ENCODE measurements around the gene CLNK. TPM values are rescaled to one million over a fixed set of nuclear protein-coding genes. Genes with fewer than 3 reads are reported as not detected.

The CLNK gene
- polyA plus RNA-seq, 1 of the 3 experiments (the other 2 are of a cell fraction): not detected

DNA sequence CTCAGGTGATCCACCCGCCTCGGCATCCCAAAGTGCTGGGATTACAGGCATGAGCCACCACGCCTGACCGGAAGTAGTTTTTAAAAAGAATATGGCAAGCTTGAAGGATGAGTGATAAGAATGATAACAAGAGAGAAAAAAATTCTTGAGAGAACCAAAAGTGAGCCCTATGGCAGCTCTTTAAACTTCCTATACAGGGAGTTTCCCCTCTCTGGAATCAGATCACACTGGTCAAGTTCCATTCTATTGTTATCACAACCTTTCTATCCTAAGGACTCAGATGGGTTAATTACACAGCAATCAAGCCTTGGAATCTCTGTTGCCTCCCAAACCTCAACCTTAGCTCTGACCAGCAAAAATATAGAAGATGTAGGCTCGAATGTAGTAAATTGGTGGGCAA, 193.6 kb downstream of the CLNK start:
- WGBS (ENCODE audit: low lambda C conversion rate): 12% methylated on average over 5 of the region's 5 CpGs
- DNase-seq: no peak
- H3K9me2 ChIP-seq: no peaks in the 10 kb centered on the region
- no peaks in the 10 kb centered on the region for H3F3A ChIP-seq (replicated peaks; ENCODE audit: insufficient read depth)
- H3K4me3 ChIP-seq (ENCODE audit: low read depth in 2 of 2, low read length in 1 of 2): no peak overlapping the region
- POLR2A ChIA-PET: no interaction called here
- no peaks in the 10 kb centered on the region for H3K36me3 ChIP-seq (replicated peaks in 1 of 2; ENCODE audit: control insufficient read depth in 1 of 2, insufficient read depth in 2 of 2, low read length in 1 of 2)
- no peak overlapping the region for H3K27ac ChIP-seq (ENCODE audit: low read depth in 2 of 2, low read length in 1 of 2)
- H3K79me2 ChIP-seq (ENCODE audit: insufficient read depth): no peaks in the 10 kb centered on the region
- no peaks in the 10 kb centered on the region for H3K4me1 ChIP-seq (ENCODE audit: control insufficient read depth in 1 of 2, insufficient read depth in 2 of 2, low read depth in 1 of 2, low read length in 1 of 2)
- no peak overlapping the region for H2AFZ ChIP-seq (ENCODE audit: low read depth)
- H3K9me3 ChIP-seq: no peaks in the 10 kb centered on the region
- no peaks in the 10 kb centered on the region for H4K20me1 ChIP-seq (ENCODE audit: insufficient read depth)
- no peak overlapping the region for H3K4me2 ChIP-seq
- CTCF ChIA-PET: interaction anchor here (1.1 to 1.7 kb wide), 2 partner anchors 13 to 333 kb away, joined by 3 read pairs; no protein-coding TSS in a partner anchor
- H3K9ac ChIP-seq: no peak overlapping the region
- peaks cover 9% of the 10 kb centered on the region; the same call in 1 of the 2 replicates for H3K27me3 ChIP-seq (ENCODE audit: insufficient read depth)
- TF ChIP-seq POLR2AphosphoS5 (IDR thresholded peaks at IDR 0.05; ENCODE audit: low read depth, low read length): no peak

DNA sequence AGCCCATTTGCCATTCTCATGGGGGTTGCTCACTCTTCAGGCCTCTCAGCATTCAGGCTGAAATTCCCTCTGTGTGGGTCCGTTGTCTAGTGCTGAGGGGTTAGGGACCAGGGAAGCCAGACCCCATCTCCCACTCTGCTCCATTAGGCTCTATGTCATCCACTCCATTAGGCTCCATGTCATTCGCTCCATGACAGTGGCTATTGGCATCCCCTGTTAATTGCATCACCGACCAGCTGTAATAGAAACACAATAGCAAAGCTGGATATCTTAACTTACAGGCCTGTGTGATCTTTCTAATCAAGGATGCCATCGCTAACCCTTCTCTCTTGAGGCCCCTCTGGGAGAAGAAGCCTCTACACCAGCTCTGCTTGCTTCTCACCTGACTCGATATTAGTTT, 201.7 kb downstream of the CLNK start:
- TF ChIP-seq RAD21 (IDR thresholded peaks at IDR 0.05; ENCODE audit: low read length) (no peak), MXI1 (IDR thresholded peaks at IDR 0.05; ENCODE audit: low read depth, low read length) (no peak), RXRA (IDR thresholded peaks at IDR 0.05; ENCODE audit: borderline replicate concordance, low read depth) (no peak), EZH2phosphoT487 (IDR thresholded peaks at IDR 0.05; ENCODE audit: borderline replicate concordance, low read depth) (no peak), FOXJ3 (CRISPR knock-in tag; IDR thresholded peaks at IDR 0.05) (no peak), CHD2 (IDR thresholded peaks at IDR 0.05; ENCODE audit: low read length, partially characterized antibody) (no peak)
- TF ChIP-seq, protein P1, sequence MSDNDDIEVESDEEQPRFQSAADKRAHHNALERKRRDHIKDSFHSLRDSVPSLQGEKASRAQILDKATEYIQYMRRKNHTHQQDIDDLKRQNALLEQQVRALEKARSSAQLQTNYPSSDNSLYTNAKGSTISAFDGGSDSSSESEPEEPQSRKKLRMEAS (IDR thresholded peaks at IDR 0.05; ENCODE audit: low read depth): no peak
- Histone ChIP-seq H2AFZ (ENCODE audit: low read depth) (no peak overlapping the region), H3F3A (replicated peaks; ENCODE audit: insufficient read depth) (no peaks in the 10 kb centered on the region), H3K4me1 (ENCODE audit: control insufficient read depth in 1 of 2, insufficient read depth in 2 of 2, low read depth in 1 of 2, low read length in 1 of 2) (no peaks in the 10 kb centered on the region), H4K20me1 (ENCODE audit: insufficient read depth) (no peaks in the 10 kb centered on the region), H3K9ac (no peak overlapping the region), H3K79me2 (ENCODE audit: insufficient read depth) (no peaks in the 10 kb centered on the region), H3K9me2 (no peaks in the 10 kb centered on the region), H3K9me3 (no peaks in the 10 kb centered on the region), H3K36me3 (replicated peaks in 1 of 2; ENCODE audit: control insufficient read depth in 1 of 2, insufficient read depth in 2 of 2, low read length in 1 of 2) (no peaks in the 10 kb centered on the region), H3K4me2 (no peak overlapping the region), H3K27ac (ENCODE audit: low read depth in 2 of 2, low read length in 1 of 2) (no peak overlapping the region), H3K27me3 (ENCODE audit: insufficient read depth) (no peaks in the 10 kb centered on the region; the same call in none of the 2 replicates), H3K4me3 (ENCODE audit: low read depth in 2 of 2, low read length in 1 of 2) (no peak overlapping the region)
- WGBS (ENCODE audit: low lambda C conversion rate): 4% methylated on average over 5 of the region's 5 CpGs
- POLR2A ChIA-PET: no interaction called here
- DNase-seq: no peak
- CTCF ChIA-PET: interaction anchor here (0.8 kb wide), 1 partner anchor 22 kb away, joined by 3 read pairs; no protein-coding TSS in a partner anchor

- H2AFZ ChIP-seq (ENCODE audit: low read depth): no peak overlapping the region
- H3K79me2 ChIP-seq (ENCODE audit: insufficient read depth): no peaks in the 10 kb centered on the region
- H3K36me3 ChIP-seq (replicated peaks in 1 of 2; ENCODE audit: control insufficient read depth in 1 of 2, insufficient read depth in 2 of 2, low read length in 1 of 2): no peaks in the 10 kb centered on the region
- H3K4me2 ChIP-seq: no peak overlapping the region
- H3K27ac ChIP-seq (ENCODE audit: low read depth in 2 of 2, low read length in 1 of 2): no peak overlapping the region
- DNase-seq: no peak
- CTCF ChIA-PET: no interaction called here
- H3K27me3 ChIP-seq (ENCODE audit: insufficient read depth): no peaks in the 10 kb centered on the region; the same call in none of the 2 replicates
- no peaks in the 10 kb centered on the region for H4K20me1 ChIP-seq (ENCODE audit: insufficient read depth)
- POLR2A ChIA-PET: no interaction called here
- 40% methylated on average over 5 of the region's 5 CpGs for WGBS (ENCODE audit: low lambda C conversion rate)
- no peaks in the 10 kb centered on the region; the same call in 1 of the 2 replicates for H3K9me3 ChIP-seq
- TF ChIP-seq EP300 (IDR thresholded peaks at IDR 0.05; ENCODE audit: borderline replicate concordance in 1 of 2, low read depth in 1 of 2, low read length in 1 of 2) (no peak), SMC3 (IDR thresholded peaks at IDR 0.05; ENCODE audit: low read depth, low read length) (no peak), YY1 (IDR thresholded peaks at IDR 0.05; ENCODE audit: low read depth) (no peak)
- TF ChIP-seq, protein P2, sequence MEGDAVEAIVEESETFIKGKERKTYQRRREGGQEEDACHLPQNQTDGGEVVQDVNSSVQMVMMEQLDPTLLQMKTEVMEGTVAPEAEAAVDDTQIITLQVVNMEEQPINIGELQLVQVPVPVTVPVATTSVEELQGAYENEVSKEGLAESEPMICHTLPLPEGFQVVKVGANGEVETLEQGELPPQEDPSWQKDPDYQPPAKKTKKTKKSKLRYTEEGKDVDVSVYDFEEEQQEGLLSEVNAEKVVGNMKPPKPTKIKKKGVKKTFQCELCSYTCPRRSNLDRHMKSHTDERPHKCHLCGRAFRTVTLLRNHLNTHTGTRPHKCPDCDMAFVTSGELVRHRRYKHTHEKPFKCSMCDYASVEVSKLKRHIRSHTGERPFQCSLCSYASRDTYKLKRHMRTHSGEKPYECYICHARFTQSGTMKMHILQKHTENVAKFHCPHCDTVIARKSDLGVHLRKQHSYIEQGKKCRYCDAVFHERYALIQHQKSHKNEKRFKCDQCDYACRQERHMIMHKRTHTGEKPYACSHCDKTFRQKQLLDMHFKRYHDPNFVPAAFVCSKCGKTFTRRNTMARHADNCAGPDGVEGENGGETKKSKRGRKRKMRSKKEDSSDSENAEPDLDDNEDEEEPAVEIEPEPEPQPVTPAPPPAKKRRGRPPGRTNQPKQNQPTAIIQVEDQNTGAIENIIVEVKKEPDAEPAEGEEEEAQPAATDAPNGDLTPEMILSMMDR (IDR thresholded peaks at IDR 0.05): no peak
- no peak overlapping the region for H3K4me3 ChIP-seq (ENCODE audit: low read depth in 2 of 2, low read length in 1 of 2)
- H3F3A ChIP-seq (replicated peaks; ENCODE audit: insufficient read depth): no peaks in the 10 kb centered on the region
- H3K9ac ChIP-seq: no peak overlapping the region
- no peaks in the 10 kb centered on the region for H3K4me1 ChIP-seq (ENCODE audit: control insufficient read depth in 1 of 2, insufficient read depth in 2 of 2, low read depth in 1 of 2, low read length in 1 of 2)
- no peaks in the 10 kb centered on the region for H3K9me2 ChIP-seq
Observed at GRCh38 chr4:10480616-10481015, 204.0 kb downstream of the CLNK start.
